Thyroid gland (tissue), 4 donors: ENCODE measurements around the gene UGT1A10. TPM values are rescaled to one million over a fixed set of nuclear protein-coding genes. Genes with fewer than 3 reads are reported as not detected.
A peak's percentile ranks its signal among the peaks of the same experiment; 100 is the strongest.

Experiments used
- DNase-seq, 2 donors: peaks; one replicate each; pipeline ENCODE4 v3.0.0-alpha.2; 2019
- H3K27ac ChIP-seq, 3 donors: fragments of 200-600 bp; sonication (generic); 1 replicate in 2 of 3; 2 replicates in 1 of 3; pipeline ENCODE4 v1.5.1; 2016 to 2019; ENCODE audit warnings: mild to moderate bottlenecking in 1 of 3, moderate library complexity in 1 of 3
- H3K27me3 ChIP-seq: fragments of 200-600 bp; sonication (generic); one replicate; pipeline ENCODE4 v1.5.1; 2019
- H3K36me3 ChIP-seq, 2 donors: fragments of 200-600 bp; sonication (generic); one replicate each; pipeline ENCODE4 v1.5.1; 2016 to 2019
- H3K4me1 ChIP-seq, 2 donors: fragments of 200-600 bp; sonication (generic); one replicate each; pipeline ENCODE4 v1.5.1; 2017 to 2019
- H3K4me3 ChIP-seq, 3 donors: fragments of 200-600 bp; sonication (generic); replicated peaks in 1 of 3; 1 replicate in 2 of 3; 2 replicates in 1 of 3; pipeline ENCODE4 v1.5.1; 2016; ENCODE audit warnings: mild to moderate bottlenecking in 1 of 3
- H3K9me3 ChIP-seq: fragments of 200-600 bp; sonication (generic); one replicate; pipeline ENCODE4 v1.5.1; 2017
- CTCF ChIP-seq, 6 experiments: fragments of 200-600 bp in 3 of 6; fragments of 450-650 bp in 3 of 6; sonication (generic) in 3 of 6; IDR thresholded peaks; one replicate each; pipeline ENCODE4 v1.5.1; 2016 to 2019; ENCODE audit warnings: antibody characterized with exemption in 6 of 6, mild to moderate bottlenecking in 2 of 6, inconsistent platforms in 1 of 6, moderate library complexity in 1 of 6
- POLR2A ChIP-seq, 2 donors: fragments of 450-650 bp; IDR thresholded peaks; one replicate each; pipeline ENCODE4 v1.6.1; 2017; ENCODE audit warnings: antibody characterized with exemption in 2 of 2, mild to moderate bottlenecking in 2 of 2, moderate library complexity in 1 of 2
- WGBS, 2 donors: methylation state at CpG; one replicate each; pipeline ENCODE4 v1.1.5; 2017; 5-methylcytosine and 5-hydroxymethylcytosine counted together
- intact Hi-C: fragments of 100-400 bp; cut with DNase I; formaldehyde crosslinking; loops from one replicate; pipeline ENCODE4 v1.15.1; 2023
- total RNA-seq, 4 donors: library from RNA; depleted of rRNA; stranded (reverse); fragments of >200 nt; gene quantifications; one replicate each; pipeline ENCODE4 v1.2.3, GENCODE V29; 2016

The UGT1A10 gene
- total RNA-seq, 4 donors from 2014 or later, result 0.27 TPM; not detected in 3

GRCh38 chr2:233691443-233692433, 55.5 kb downstream of the UGT1A10 start:
- peak in 1 of 2 donors; percentile 15 for DNase-seq
- WGBS, 2 donors, result 89 to 92% methylated on average over 10 to 11 of the region's 11 CpGs
- TF ChIP-seq CTCF (IDR thresholded peaks at IDR 0.05) (no peak), POLR2A (IDR thresholded peaks at IDR 0.05) (no peak)

GRCh38 chr2:233692648-233693047, 56.4 kb downstream of the UGT1A10 start, which contains the start of gene UGT1A6:
Gene UGT1A6 (plus strand): TSS chr2:233692890. CDS start chr2:233693005, 115 bp downstream.
- Histone ChIP-seq H3K27me3 (no peaks in the 10 kb centered on the region), H3K9me3 (no peaks in the 10 kb centered on the region), H3K36me3 (no peaks in the 10 kb centered on the region), H3K4me3 (no peak within 1 kb of the TSS), H3K27ac (peak within 1 kb of the TSS; percentile 1 to 31 (median 13)), H3K4me1 (peaks cover 10 to 28% of the 10 kb centered on the region in 2 donors)
- no peak for TF ChIP-seq CTCF (IDR thresholded peaks at IDR 0.05)
- no peak for TF ChIP-seq POLR2A (IDR thresholded peaks at IDR 0.05)
- DNase-seq, result no peak
- intact Hi-C loops, result no loop called here
- WGBS, 2 donors, result 91 to 93% methylated on average over 4 of the region's 4 CpGs

More at GRCh38 chr2:233691443-233692433, 55.5 kb downstream of the UGT1A10 start:
- Histone ChIP-seq H3K36me3 (no peaks in the 10 kb centered on the region), H3K4me3 (no peak overlapping the region), H3K27ac (no peak overlapping the region), H3K27me3 (no peaks in the 10 kb centered on the region), H3K9me3 (no peaks in the 10 kb centered on the region), H3K4me1 (peaks cover 10 to 28% of the 10 kb centered on the region in 2 donors)
- intact Hi-C loops, result no loop called here

- peaks cover 21 to 33% of the 10 kb centered on the region in 2 donors for H3K4me1 ChIP-seq
- no peaks in the 10 kb centered on the region for H3K9me3 ChIP-seq
- no peak overlapping the region for H3K4me3 ChIP-seq
- no peak for DNase-seq
- no peaks in the 10 kb centered on the region for H3K36me3 ChIP-seq
- 66 to 76% methylated on average over 6 of the region's 6 CpGs for WGBS, 2 donors
- intact Hi-C loops, result no loop called here
- H3K27me3 ChIP-seq, result no peaks in the 10 kb centered on the region
- peak overlapping the region; percentile 5 to 31 (median 13) for H3K27ac ChIP-seq
- TF ChIP-seq CTCF (IDR thresholded peaks at IDR 0.05), result no peak
- TF ChIP-seq POLR2A (IDR thresholded peaks at IDR 0.05), result no peak
Measured at GRCh38 chr2:233693963-233694362, 57.7 kb downstream of the UGT1A10 start.

GRCh38 chr2:233698740-233699139, 62.5 kb downstream of the UGT1A10 start:
- intact Hi-C loops, result no loop called here
- WGBS, 2 donors, result 83 to 96% methylated on average over 4 of the region's 4 CpGs
- no peaks in the 10 kb centered on the region for H3K27me3 ChIP-seq

More at GRCh38 chr2:233698740-233699139, 62.5 kb downstream of the UGT1A10 start:
- Histone ChIP-seq H3K9me3 (no peaks in the 10 kb centered on the region), H3K36me3 (no peaks in the 10 kb centered on the region), H3K4me1 (peaks cover 21 to 24% of the 10 kb centered on the region in 2 donors), H3K4me3 (no peak overlapping the region), H3K27ac (peak overlapping the region; percentile 91 to 99 (median 96))
- DNase-seq, result no peak
- no peak for TF ChIP-seq CTCF (IDR thresholded peaks at IDR 0.05)
- no peak for TF ChIP-seq POLR2A (IDR thresholded peaks at IDR 0.05)
